ENCODE results near the gene DPP3. TPM values are rescaled to one million over a fixed set of nuclear protein-coding genes. Genes with fewer than 3 reads are reported as not detected.

Gene DPP3
- total RNA-seq, 1 donor: 35.8 TPM

- no peak for TF ChIP-seq CTCF (IDR thresholded peaks at IDR 0.05; ENCODE audit: extremely low read depth, low read depth, low read length)
- H3K79me2 ChIP-seq (ENCODE audit: insufficient read depth, low read length): peaks cover 4% of the 10 kb centered on the region
- peaks cover 5% of the 10 kb centered on the region for H4K20me1 ChIP-seq (ENCODE audit: insufficient read depth, low read length)
- no peaks in the 10 kb centered on the region for H3K9me3 ChIP-seq (ENCODE audit: low read depth, low read length)
- H3K36me3 ChIP-seq (ENCODE audit: insufficient read depth, low read length): peaks cover 13% of the 10 kb centered on the region
- peaks cover 20% of the 10 kb centered on the region for H3K4me1 ChIP-seq (ENCODE audit: insufficient read depth, low read length)
- peak within 1 kb of the TSS; percentile 55 for H3K27ac ChIP-seq (ENCODE audit: low read depth, low read length)
- peak within 1 kb of the TSS; percentile 85 for H2AFZ ChIP-seq (ENCODE audit: low read length)
- peak within 1 kb of the TSS; percentile 85 for H3K4me3 ChIP-seq (ENCODE audit: insufficient read depth, low read length)
- DNase-seq (ENCODE audit: insufficient read length, low spot score, missing footprints): peak; percentile 100
- peaks cover 25% of the 10 kb centered on the region for H3K27me3 ChIP-seq (ENCODE audit: insufficient read depth, low read length)
- peak within 1 kb of the TSS; percentile 91 for H3K4me2 ChIP-seq (ENCODE audit: insufficient read depth, low read length)
Measured at GRCh38 chr11:66545701-66546367, 65.6 kb downstream of the DPP3 start, which contains the start of gene ZDHHC24. ZDHHC24 (minus strand) TSS chr11:66546048; CDS start chr11:66546003, 45 bp downstream.

- H2AFZ ChIP-seq (ENCODE audit: low read length): peak within 1 kb of the TSS; percentile 85
- peak within 1 kb of the TSS; percentile 55 for H3K27ac ChIP-seq (ENCODE audit: low read depth, low read length)
- H3K79me2 ChIP-seq (ENCODE audit: insufficient read depth, low read length): peaks cover 4% of the 10 kb centered on the region
- peak within 1 kb of the TSS; percentile 85 for H3K4me3 ChIP-seq (ENCODE audit: insufficient read depth, low read length)
- H3K4me1 ChIP-seq (ENCODE audit: insufficient read depth, low read length): peaks cover 20% of the 10 kb centered on the region
- peaks cover 25% of the 10 kb centered on the region for H3K27me3 ChIP-seq (ENCODE audit: insufficient read depth, low read length)
- TF ChIP-seq CTCF (IDR thresholded peaks at IDR 0.05; ENCODE audit: extremely low read depth, low read depth, low read length): no peak
- peak; percentile 78 for DNase-seq (ENCODE audit: insufficient read length, low spot score, missing footprints)
- H4K20me1 ChIP-seq (ENCODE audit: insufficient read depth, low read length): peaks cover 5% of the 10 kb centered on the region
- H3K4me2 ChIP-seq (ENCODE audit: insufficient read depth, low read length): peak within 1 kb of the TSS; percentile 91
- peaks cover 12% of the 10 kb centered on the region for H3K36me3 ChIP-seq (ENCODE audit: insufficient read depth, low read length)
- H3K9me3 ChIP-seq (ENCODE audit: low read depth, low read length): no peaks in the 10 kb centered on the region
Measured at GRCh38 chr11:66546368-66546965, 66.2 kb downstream of the DPP3 start, which contains the start of gene ACTN3. ACTN3 (plus strand) TSS chr11:66546903; CDS start chr11:66546938, 35 bp downstream.

- peaks cover 4% of the 10 kb centered on the region for H3K79me2 ChIP-seq (ENCODE audit: insufficient read depth, low read length)
- H3K9me3 ChIP-seq (ENCODE audit: low read depth, low read length): no peaks in the 10 kb centered on the region
- no peak overlapping the region for H2AFZ ChIP-seq (ENCODE audit: low read length)
- H3K4me3 ChIP-seq (ENCODE audit: insufficient read depth, low read length): no peak overlapping the region
- peaks cover 25% of the 10 kb centered on the region for H3K27me3 ChIP-seq (ENCODE audit: insufficient read depth, low read length)
- DNase-seq (ENCODE audit: insufficient read length, low spot score, missing footprints): peak; percentile 77
- H3K27ac ChIP-seq (ENCODE audit: low read depth, low read length): no peak overlapping the region
- H3K4me2 ChIP-seq (ENCODE audit: insufficient read depth, low read length): peak overlapping the region; percentile 91
- H3K4me1 ChIP-seq (ENCODE audit: insufficient read depth, low read length): peaks cover 20% of the 10 kb centered on the region
- peaks cover 12% of the 10 kb centered on the region for H3K36me3 ChIP-seq (ENCODE audit: insufficient read depth, low read length)
- peaks cover 5% of the 10 kb centered on the region for H4K20me1 ChIP-seq (ENCODE audit: insufficient read depth, low read length)
- no peak for TF ChIP-seq CTCF (IDR thresholded peaks at IDR 0.05; ENCODE audit: extremely low read depth, low read depth, low read length)
Measured at GRCh38 chr11:66546966-66547661, 66.9 kb downstream of the DPP3 start.

GRCh38 chr11:66547662-66548009, 67.4 kb downstream of the DPP3 start:
- peaks cover 14% of the 10 kb centered on the region for H3K4me1 ChIP-seq (ENCODE audit: insufficient read depth, low read length)
- no peak overlapping the region for H2AFZ ChIP-seq (ENCODE audit: low read length)
- no peak overlapping the region for H3K4me3 ChIP-seq (ENCODE audit: insufficient read depth, low read length)
- H3K4me2 ChIP-seq (ENCODE audit: insufficient read depth, low read length): no peak overlapping the region
- H3K27me3 ChIP-seq (ENCODE audit: insufficient read depth, low read length): peaks cover 25% of the 10 kb centered on the region
- DNase-seq (ENCODE audit: insufficient read length, low spot score, missing footprints): peak; percentile 55
- TF ChIP-seq CTCF (IDR thresholded peaks at IDR 0.05; ENCODE audit: extremely low read depth, low read depth, low read length): no peak
- peaks cover 4% of the 10 kb centered on the region for H3K79me2 ChIP-seq (ENCODE audit: insufficient read depth, low read length)
- H3K9me3 ChIP-seq (ENCODE audit: low read depth, low read length): no peaks in the 10 kb centered on the region
- no peak overlapping the region for H3K27ac ChIP-seq (ENCODE audit: low read depth, low read length)
- H3K36me3 ChIP-seq (ENCODE audit: insufficient read depth, low read length): peaks cover 9% of the 10 kb centered on the region
- peaks cover 5% of the 10 kb centered on the region for H4K20me1 ChIP-seq (ENCODE audit: insufficient read depth, low read length)
